ENCODE data around the gene ST3GAL6. TPM values are rescaled to one million over a fixed set of nuclear protein-coding genes. Genes with fewer than 3 reads are reported as not detected.
A peak's percentile ranks its signal among the peaks of the same experiment; 100 is the strongest.

The ST3GAL6 gene
- total and polyA plus RNA-seq, 2 of the 4 experiments (the other 2 are of a cell fraction), result 0.36 to 0.99 TPM

GRCh38 chr3:98764472-98764884, 1.3 kb downstream of the ST3GAL6 start:
- Histone ChIP-seq H3K27me3 (ENCODE audit: control insufficient read depth, insufficient read depth, low read length) (no peaks in the 10 kb centered on the region; the same call in 1 of the 2 replicates), H3K9me1 (ENCODE audit: insufficient read depth, low read length) (no peaks in the 10 kb centered on the region), H3K79me1 (ENCODE audit: low read depth in 1 of 2, low read length in 2 of 2) (no peaks in the 10 kb centered on the region), H3K4ac (ENCODE audit: low read depth, low read length) (no peak overlapping the region), H2BK5ac (ENCODE audit: low read depth, low read length, poor library complexity, severe bottlenecking) (no peak overlapping the region), H3K4me2 (ENCODE audit: low read depth, low read length) (no peak overlapping the region), H2AFZ (replicated peaks; ENCODE audit: low read length, poor library complexity) (no peak overlapping the region), H3K9me3 (ENCODE audit: control insufficient read depth, insufficient read depth, low read length) (no peaks in the 10 kb centered on the region), H4K8ac (ENCODE audit: low read depth in 2 of 2, low read length in 2 of 2) (no peak overlapping the region), H3K9ac (ENCODE audit: low read depth, low read length) (no peak overlapping the region), H3K56ac (ENCODE audit: extremely low read depth, insufficient read depth, low read length) (no peak overlapping the region), H2AK9ac (replicated peaks; ENCODE audit: low read depth, low read length, poor library complexity) (no peak overlapping the region), H3K36me3 (ENCODE audit: control insufficient read depth, insufficient read depth, low read length) (no peaks in the 10 kb centered on the region), H3K4me1 (ENCODE audit: control insufficient read depth, insufficient read depth, low read length) (peaks cover 4% of the 10 kb centered on the region), H2BK20ac (ENCODE audit: low read depth, low read length) (no peak overlapping the region), H3K23ac (ENCODE audit: low read depth, low read length) (no peak overlapping the region), H3K18ac (ENCODE audit: low read depth, low read length) (no peak overlapping the region), H3K27ac (ENCODE audit: insufficient read depth, low read length) (no peak overlapping the region), H4K20me1 (ENCODE audit: insufficient read depth, low read length) (no peaks in the 10 kb centered on the region), H3K14ac (replicated peaks; ENCODE audit: low read depth, low read length) (no peak overlapping the region), H3K4me3 (ENCODE audit: insufficient read depth, low read depth, low read length) (no peak overlapping the region), H2BK120ac (ENCODE audit: low read depth, low read length) (no peak overlapping the region), H2AK5ac (ENCODE audit: low read depth, low read length) (no peak overlapping the region), H4K5ac (ENCODE audit: low read depth, low read length) (no peak overlapping the region), H2BK15ac (ENCODE audit: low read depth, low read length) (no peak overlapping the region), H4K91ac (ENCODE audit: insufficient read depth, low read depth, low read length) (no peak overlapping the region)
- no CpG with 5 or more reads among the region's 4 CpGs for WGBS, 2 experiments (ENCODE audit: extremely low coverage in 2 of 2, insufficient read length in 1 of 2)
- DNase-seq (no peak), ATAC-seq (ENCODE audit: low read depth) (no peak)
- intact Hi-C loops (cut with micrococcal nuclease), result no loop called here
- ChIA-PET POLR2A (ENCODE audit: unreplicated experiment) (no interaction called here), CTCF (no interaction called here)
- dilution Hi-C loops (cut with HindIII; ENCODE audit: low sequenced_read_pairs, unreplicated experiment), result no loop called here
- BruUV-seq (replicated peaks), result no TSS peak
- TF ChIP-seq CEBPB (IDR thresholded peaks at IDR 0.05; ENCODE audit: low read depth, low read length), result peak; percentile 55
- no peak for TF ChIP-seq NFE2L2 (IDR thresholded peaks at IDR 0.05; ENCODE audit: low read depth, low read length)
- in situ Hi-C loops (cut with MboI; ENCODE audit: low sequenced_read_pairs), result no loop called here

Data from IMR-90 (cell line).